Nephron progenitor cell (in vitro differentiated cells): ENCODE measurements around the gene GSE1.

Experiments
- DNase-seq: peaks from one replicate; pipeline ENCODE4 v3.0.0; 2021
- H3K27ac Mint-ChIP-seq: 2 replicates; pipeline ENCODE4 v1.8.0; 2021; ENCODE audit warnings: mild to moderate bottlenecking, moderate library complexity, mixed read lengths
- H3K27me3 Mint-ChIP-seq: 2 replicates; pipeline ENCODE4 v1.8.0; 2021; ENCODE audit warnings: mild to moderate bottlenecking, low read depth, mixed read lengths; ENCODE audit not compliant: poor library complexity
- H3K36me3 Mint-ChIP-seq: 2 replicates; pipeline ENCODE4 v1.8.0; 2021; ENCODE audit warnings: low read depth, mixed read lengths
- H3K4me1 Mint-ChIP-seq: 2 replicates; pipeline ENCODE4 v1.8.0; 2021; ENCODE audit warnings: mixed read lengths
- H3K4me3 Mint-ChIP-seq: 2 replicates; pipeline ENCODE4 v1.8.0; 2021; ENCODE audit warnings: mild to moderate bottlenecking, moderate library complexity, mixed read lengths
- H3K9me3 Mint-ChIP-seq: 2 replicates; pipeline ENCODE4 v1.8.0; 2021; ENCODE audit warnings: mild to moderate bottlenecking, moderate library complexity, mixed read lengths
- CTCF ChIP-seq: fragments of 200-600 bp; sonication (generic); IDR thresholded peaks from 2 replicates; pipeline ENCODE4 v1.5.0; 2021; ENCODE audit warnings: antibody characterized with exemption

The GSE1 gene

GRCh38 chr16:85569615-85570212, 43.4 kb upstream of the GSE1 start:
- H3K4me3 Mint-ChIP-seq, result no peak overlapping the region

GRCh38 chr16:85570213-85570734, 42.8 kb upstream of the GSE1 start:
- no peak for DNase-seq
- peak overlapping the region; percentile 83 for H3K27ac Mint-ChIP-seq
- TF ChIP-seq CTCF, result no peak
- peaks cover 7% of the 10 kb centered on the region for H3K27me3 Mint-ChIP-seq
- H3K4me3 Mint-ChIP-seq, result peak overlapping the region; percentile 21
- H3K9me3 Mint-ChIP-seq, result peaks cover 10% of the 10 kb centered on the region
- H3K36me3 Mint-ChIP-seq, result peaks cover 14% of the 10 kb centered on the region
- peaks cover 91% of the 10 kb centered on the region for H3K4me1 Mint-ChIP-seq

More at GRCh38 chr16:85569615-85570212, 43.4 kb upstream of the GSE1 start:
- Mint-ChIP-seq H3K36me3 (peaks cover 14% of the 10 kb centered on the region), H3K9me3 (peaks cover 10% of the 10 kb centered on the region), H3K27ac (no peak overlapping the region), H3K27me3 (peaks cover 5% of the 10 kb centered on the region), H3K4me1 (peaks cover 91% of the 10 kb centered on the region)
- no peak for DNase-seq
- no peak for TF ChIP-seq CTCF

- peaks cover 91% of the 10 kb centered on the region for H3K4me1 Mint-ChIP-seq
- no peak for TF ChIP-seq CTCF
- peaks cover 10% of the 10 kb centered on the region for H3K9me3 Mint-ChIP-seq
- H3K27me3 Mint-ChIP-seq, result peaks cover 7% of the 10 kb centered on the region
- H3K27ac Mint-ChIP-seq, result peak overlapping the region; percentile 83
- peaks cover 14% of the 10 kb centered on the region for H3K36me3 Mint-ChIP-seq
- DNase-seq, result no peak
- peak overlapping the region; percentile 21 for H3K4me3 Mint-ChIP-seq
These were observed 42.2 kb upstream of the GSE1 start for GRCh38 chr16:85570735-85571562.

GRCh38 chr16:85571563-85571812, 41.6 kb upstream of the GSE1 start:
- peaks cover 91% of the 10 kb centered on the region for H3K4me1 Mint-ChIP-seq
- H3K4me3 Mint-ChIP-seq, result no peak overlapping the region
- no peak overlapping the region for H3K27ac Mint-ChIP-seq
- TF ChIP-seq CTCF, result no peak
- peaks cover 10% of the 10 kb centered on the region for H3K27me3 Mint-ChIP-seq
- H3K9me3 Mint-ChIP-seq, result peaks cover 10% of the 10 kb centered on the region
- DNase-seq, result no peak
- peaks cover 14% of the 10 kb centered on the region for H3K36me3 Mint-ChIP-seq

GRCh38 chr16:85571813-85572619, 41.1 kb upstream of the GSE1 start:
- DNase-seq, result no peak
- peaks cover 14% of the 10 kb centered on the region for H3K36me3 Mint-ChIP-seq
- H3K27me3 Mint-ChIP-seq, result peaks cover 14% of the 10 kb centered on the region
- TF ChIP-seq CTCF, result no peak
- H3K27ac Mint-ChIP-seq, result no peak overlapping the region
- H3K4me1 Mint-ChIP-seq, result peaks cover 88% of the 10 kb centered on the region
- H3K4me3 Mint-ChIP-seq, result peak overlapping the region; percentile 7
- peaks cover 10% of the 10 kb centered on the region for H3K9me3 Mint-ChIP-seq
